GM18502 (cell line): Measurements from ENCODE around the gene ATP1B4.
"Not testable (repeated sequence)": the region's sequence is repeated elsewhere in the genome, so short reads cannot be mapped to it uniquely, and the experiment has no call there.

Source experiments
- ATAC-seq: cut with Tn5 transposase; IDR thresholded peaks from one replicate; pipeline ENCODE4 v1.9.1; 2021; ENCODE audit warnings: mild to moderate bottlenecking; ENCODE audit not compliant: unreplicated experiment, poor library complexity

The ATP1B4 gene

GRCh38 chrX:120361764-120362305 is at the start of gene ATP1B4:
Gene ATP1B4 (plus strand): TSS chrX:120362089. CDS start chrX:120362169, 80 bp downstream.
- no peak for ATAC-seq

GRCh38 chrX:120315776-120316175 is 46.1 kb upstream of the ATP1B4 start:
- ATAC-seq, result no peak

- no peak for ATAC-seq
Measured at GRCh38 chrX:120316587-120317283, 45.2 kb upstream of the ATP1B4 start.

GRCh38 chrX:120318411-120318810 is 43.5 kb upstream of the ATP1B4 start:
- ATAC-seq, result no peak

GRCh38 chrX:120321520-120322281 is 40.2 kb upstream of the ATP1B4 start:
- no peak for ATAC-seq

- no peak for ATAC-seq
Measured at GRCh38 chrX:120331116-120331515, 30.8 kb upstream of the ATP1B4 start.

GRCh38 chrX:120332394-120332793 is 29.5 kb upstream of the ATP1B4 start:
- ATAC-seq, result no peak

GRCh38 chrX:120334151-120334550 is 27.7 kb upstream of the ATP1B4 start:
- no peak for ATAC-seq

- no peak for ATAC-seq
Measured at GRCh38 chrX:120334603-120335002, 27.3 kb upstream of the ATP1B4 start.

GRCh38 chrX:120335289-120335688 is 26.6 kb upstream of the ATP1B4 start:
- ATAC-seq, result no peak

GRCh38 chrX:120336899-120337298 is 25.0 kb upstream of the ATP1B4 start:
- no peak for ATAC-seq

- ATAC-seq, result not testable (repeated sequence)
Measured at GRCh38 chrX:120344566-120344965, 17.3 kb upstream of the ATP1B4 start.

GRCh38 chrX:120350450-120351138 is 11.3 kb upstream of the ATP1B4 start:
- no peak for ATAC-seq

GRCh38 chrX:120356084-120356483 is 5.8 kb upstream of the ATP1B4 start:
- no peak for ATAC-seq

GRCh38 chrX:120357186-120357585 is 4.7 kb upstream of the ATP1B4 start:
- ATAC-seq, result no peak

GRCh38 chrX:120358737-120359456 is 3.0 kb upstream of the ATP1B4 start:
- no peak for ATAC-seq

GRCh38 chrX:120365320-120365719 is 3.4 kb downstream of the ATP1B4 start:
- peak; percentile 66 for ATAC-seq

- no peak for ATAC-seq
Measured at GRCh38 chrX:120365968-120366367, 4.1 kb downstream of the ATP1B4 start.

- ATAC-seq, result no peak
Measured at GRCh38 chrX:120366794-120367193, 4.9 kb downstream of the ATP1B4 start.

- ATAC-seq, result no peak
Measured at GRCh38 chrX:120367402-120368109, 5.7 kb downstream of the ATP1B4 start.
